OCI-M1 (cell line): Measurements from ENCODE around the gene MCM8.

Source experiments
- DNase-seq: peaks from one replicate; lab custom pipeline; 2025; lab: John Stamatoyannopoulos, UW

MCM8 gene

DNA sequence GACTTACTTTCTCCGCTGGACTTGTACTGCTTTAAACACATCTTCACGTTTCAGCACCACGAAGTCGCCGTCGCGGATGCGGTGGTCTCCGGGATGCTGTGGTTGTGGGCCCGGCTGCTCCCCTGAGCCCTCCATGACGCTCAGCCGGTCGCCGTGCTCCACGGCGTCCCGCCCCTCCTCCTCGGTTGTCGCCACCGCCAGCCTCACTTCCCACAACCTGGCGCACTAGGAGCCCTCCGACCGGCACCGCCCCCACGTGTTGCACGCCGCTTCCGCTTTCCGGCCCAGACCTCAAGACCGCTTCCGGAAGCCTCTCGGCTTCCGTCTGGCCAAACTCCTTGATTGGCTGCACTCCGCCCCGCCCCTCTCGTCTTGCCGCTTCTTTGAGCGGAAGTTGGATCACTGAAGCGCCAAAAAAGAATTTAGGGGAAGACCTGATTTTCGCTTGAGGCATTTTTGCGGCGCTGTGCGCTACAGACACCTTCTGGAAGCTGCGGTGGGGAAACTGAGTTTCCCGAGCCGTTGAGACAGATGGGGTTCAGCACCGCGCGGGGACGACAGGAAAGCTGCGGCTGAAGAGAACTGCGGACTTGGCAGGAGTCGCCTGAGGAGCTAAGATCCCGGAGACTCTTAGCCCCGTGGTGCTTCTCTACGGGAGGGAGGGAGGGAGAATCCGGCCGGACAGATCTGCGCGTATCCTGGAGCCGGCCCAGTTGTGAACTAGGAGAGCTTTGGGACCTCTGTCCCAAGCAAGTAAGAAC, at the start of gene MCM8, which contains the start of gene TRMT6:
MCM8 (plus strand) TSS at position 382 of the 761 bp plus-strand sequence. CDS start 1,364 bp downstream, outside the sequence.
TRMT6 (minus strand) TSS at position 263 of the 761 bp plus-strand sequence; CDS start at position 135, 128 bp downstream.
- DNase-seq: peak; percentile 98

DNA sequence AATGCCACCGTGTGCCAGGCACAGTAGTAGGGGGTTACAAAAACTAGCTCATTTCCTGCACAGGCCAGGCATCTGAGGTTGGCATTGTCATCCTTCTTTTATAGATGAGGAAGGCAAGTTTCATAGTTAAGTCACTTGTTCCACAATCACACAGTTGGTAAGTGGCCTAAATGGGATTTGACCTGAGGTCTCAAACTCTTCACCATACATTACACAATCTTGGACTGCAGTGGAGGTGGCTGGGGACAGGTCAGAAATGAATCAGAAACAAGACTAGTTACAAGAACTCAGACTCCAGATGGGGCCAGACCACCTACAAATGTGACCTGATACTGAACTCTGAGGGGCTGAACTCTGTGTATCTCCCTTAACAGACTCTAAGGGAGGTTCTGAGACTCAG, 49.5 kb upstream of the MCM8 start:
- no peak for DNase-seq

DNA sequence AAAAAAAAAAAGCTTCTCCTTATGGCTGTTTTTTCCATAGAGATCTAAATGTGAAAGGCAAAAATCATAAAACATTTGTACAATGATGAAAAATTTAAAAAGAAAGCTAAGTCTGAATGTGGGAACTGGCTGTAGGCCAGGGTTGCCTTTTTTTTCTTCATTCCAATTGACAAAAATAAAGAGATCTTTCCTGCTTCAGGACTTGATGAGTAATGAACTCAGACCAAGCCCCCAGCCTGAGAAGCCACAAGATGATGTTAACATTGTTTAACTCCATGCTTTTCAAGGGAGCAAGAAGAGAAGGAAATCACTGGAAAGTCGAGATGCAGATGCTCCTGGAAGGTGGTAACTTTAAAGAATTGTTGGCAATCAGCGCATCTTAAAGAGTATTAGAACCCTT, 41.5 kb upstream of the MCM8 start:
- no peak for DNase-seq

DNA sequence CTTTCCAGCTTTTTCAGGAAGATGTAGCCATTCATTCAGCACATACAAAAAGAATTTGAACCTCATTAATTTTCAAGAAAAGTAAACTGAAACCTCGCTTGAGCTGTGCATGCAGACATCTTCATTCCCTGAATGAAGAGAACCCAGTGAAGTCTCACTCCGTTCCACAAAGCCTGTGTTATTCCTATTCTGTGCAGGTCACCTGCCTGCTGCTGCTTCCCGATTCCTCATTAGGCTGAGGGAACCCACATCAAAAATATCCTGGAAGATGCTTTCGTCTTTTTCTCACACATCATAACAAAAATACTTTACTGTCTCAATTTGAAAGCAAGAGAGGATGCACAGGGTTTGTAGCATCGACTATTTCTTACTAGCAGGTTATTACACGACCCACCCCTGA, 40.3 kb upstream of the MCM8 start:
- DNase-seq: no peak

DNA sequence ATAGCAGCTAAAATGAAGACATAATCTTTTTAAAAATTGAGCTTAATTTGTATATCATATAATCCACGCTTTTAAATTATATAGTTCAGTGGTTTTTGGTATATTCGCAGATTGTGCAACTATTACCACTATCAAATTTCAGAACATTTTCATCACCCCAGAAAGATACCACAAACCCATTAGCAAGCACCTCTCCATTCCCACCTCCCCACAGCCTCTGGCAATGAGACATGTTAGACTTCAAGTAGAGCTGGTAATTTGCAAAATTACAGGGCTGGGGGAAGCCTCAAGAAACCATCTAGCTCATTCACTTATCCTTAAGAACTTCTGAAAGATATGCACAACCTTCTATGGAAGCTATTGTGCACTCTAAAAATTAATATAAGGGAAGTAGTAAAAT, 37.3 kb upstream of the MCM8 start:
- DNase-seq: no peak

DNA sequence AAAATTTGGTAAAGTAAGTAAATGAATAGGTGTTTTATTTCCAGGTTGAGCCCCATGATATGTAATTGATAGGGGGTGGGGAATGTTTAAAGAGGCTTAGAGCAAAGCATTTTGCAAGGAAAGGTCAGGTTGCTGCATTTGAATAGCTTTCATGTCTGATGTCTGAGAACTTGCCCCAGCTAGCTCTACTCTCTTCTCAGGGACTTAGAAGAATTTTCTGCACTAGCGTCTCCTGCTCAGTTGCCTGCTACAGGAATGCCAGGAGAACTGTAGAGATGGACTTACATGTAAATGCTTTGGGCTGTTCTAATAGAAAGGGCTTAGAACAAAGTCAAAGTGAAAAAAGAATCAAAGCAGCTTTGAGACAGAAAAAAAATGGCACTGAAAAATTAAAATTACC, 35.6 kb upstream of the MCM8 start:
- no peak for DNase-seq

DNA sequence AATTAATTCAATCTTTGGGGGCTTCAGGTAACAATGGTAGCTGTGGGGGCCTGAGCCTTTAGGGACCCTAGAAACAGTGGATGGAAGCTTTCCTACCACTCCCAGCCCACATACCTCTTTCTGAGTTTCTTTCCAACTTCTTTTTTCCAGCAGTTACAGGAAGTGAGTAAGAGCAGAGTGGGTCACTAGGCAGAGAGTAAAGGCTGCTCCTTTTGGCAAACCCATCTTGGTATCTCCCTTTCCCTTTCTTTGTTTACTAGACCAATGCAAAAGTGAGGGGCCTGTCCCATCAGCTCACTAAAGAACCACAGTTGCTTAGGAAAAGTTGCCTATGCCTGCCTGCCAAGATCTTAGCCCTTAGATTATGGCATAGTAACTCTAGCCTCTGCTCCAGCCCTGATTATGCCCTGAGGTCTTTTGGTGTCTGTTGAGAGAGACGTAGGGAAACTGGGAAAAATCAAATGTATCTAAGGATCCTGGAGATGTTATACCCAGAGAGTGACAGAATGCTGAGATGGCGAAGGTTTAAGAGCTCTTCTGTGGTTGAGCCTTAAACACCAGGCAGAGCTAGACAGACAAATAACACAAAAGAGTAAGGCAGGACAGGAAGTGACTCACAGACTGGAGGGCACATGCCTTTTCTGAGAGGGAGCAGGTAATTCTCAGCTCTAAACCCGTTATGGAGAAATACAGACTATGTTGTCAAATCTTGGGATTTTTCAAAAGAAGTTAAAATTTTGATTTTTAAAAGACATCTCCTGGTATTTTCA, 31.4 kb upstream of the MCM8 start:
- peak; percentile 14 for DNase-seq

DNA sequence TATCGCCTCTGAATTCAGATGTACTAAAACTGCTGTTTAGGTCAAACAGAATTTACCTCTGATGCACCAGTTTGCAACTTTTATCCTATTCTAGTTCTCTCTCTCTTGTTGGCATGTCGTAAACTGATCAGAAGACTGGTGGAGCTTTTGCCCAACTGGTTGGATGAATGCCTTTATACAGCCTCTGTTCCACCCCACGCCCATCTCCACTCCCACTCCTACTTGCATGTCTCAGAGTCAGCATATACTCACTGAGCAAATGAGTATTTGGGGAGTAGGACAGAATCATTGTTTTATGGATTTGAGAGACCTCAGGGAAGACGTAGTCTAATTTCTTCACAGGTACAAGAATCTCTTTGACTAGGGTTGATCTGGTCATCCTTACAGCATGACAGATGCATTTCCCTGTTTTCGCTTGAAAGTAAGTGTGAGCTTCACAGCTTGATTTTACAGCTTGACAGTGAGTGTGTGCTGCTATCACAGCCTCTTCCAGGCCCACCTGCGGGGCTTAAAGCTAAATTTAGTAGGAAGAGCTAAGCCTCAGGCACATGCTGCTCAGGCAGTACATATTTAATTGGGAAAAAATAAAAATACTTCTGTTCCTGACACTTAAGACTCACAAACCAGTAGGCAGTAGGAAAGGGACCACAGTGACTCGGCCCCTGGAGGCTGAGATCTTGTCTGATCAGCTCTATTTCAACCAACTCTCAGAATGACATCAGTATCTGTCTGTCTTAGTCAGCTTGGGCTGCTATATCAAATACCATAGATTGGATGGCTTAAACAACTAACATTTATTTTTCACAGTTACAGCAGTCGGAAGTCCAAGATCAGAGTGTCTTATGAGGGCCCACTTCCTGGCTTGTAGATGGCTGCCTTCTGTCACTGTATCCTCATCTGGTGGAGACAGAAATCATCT, 30.6 kb upstream of the MCM8 start:
- DNase-seq: no peak

DNA sequence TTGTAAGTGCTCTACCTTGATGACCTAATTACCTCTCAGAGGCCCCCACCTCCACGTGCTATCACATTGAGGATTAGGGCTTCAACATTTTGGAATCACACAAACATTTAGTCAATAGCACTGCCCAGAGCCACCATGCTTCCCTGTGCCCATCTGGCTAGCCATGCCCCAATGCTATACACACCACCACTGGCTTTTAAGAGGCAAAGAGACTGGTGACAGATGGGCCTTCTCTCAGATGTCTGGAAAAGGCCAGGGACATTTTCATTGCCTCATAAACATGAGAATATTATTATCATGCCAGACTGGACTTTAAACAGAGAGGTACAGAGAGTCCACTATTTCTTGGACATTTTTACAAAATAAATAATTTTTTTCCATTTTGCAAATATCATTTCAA, 29.9 kb upstream of the MCM8 start:
- no peak for DNase-seq

DNA sequence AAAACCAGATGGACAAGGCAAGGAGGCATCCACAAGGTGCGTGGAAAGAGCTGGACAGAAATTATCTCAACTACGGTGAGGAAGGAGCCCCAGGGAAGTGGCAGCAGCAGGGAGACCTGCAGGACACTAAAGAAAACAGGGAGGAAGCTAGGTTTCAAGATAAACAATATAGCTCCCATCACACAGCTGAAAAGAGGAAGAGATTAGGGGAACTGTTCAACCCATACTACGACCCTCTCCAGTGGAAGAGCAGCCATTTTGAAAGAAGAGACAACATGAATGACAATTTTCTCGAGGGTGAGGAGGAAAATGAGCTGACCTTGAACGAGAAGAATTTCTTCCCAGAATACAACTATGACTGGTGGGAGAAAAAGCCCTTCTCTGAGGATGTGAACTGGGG, 27.0 kb upstream of the MCM8 start:
- DNase-seq: peak; percentile 33

DNA sequence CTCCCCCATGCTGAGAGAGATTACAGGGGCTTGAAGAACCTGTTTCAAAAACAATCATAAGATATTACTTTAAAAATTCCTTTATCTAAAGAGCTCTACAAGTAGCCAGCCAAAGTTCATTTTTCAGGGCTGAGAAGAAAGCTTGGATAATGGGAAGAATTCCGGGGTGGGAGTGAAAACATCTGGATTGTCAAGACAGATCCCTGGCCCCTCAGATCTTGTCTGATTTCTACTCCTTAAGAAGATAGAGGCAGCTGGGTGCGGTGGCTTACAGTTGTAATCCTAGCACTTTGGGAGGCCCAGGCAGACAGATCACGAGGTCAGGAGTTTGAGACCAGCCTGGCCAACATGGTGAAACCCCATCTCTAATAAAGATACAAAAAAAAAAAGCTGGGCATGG, 24.9 kb upstream of the MCM8 start:
- no peak for DNase-seq

DNA sequence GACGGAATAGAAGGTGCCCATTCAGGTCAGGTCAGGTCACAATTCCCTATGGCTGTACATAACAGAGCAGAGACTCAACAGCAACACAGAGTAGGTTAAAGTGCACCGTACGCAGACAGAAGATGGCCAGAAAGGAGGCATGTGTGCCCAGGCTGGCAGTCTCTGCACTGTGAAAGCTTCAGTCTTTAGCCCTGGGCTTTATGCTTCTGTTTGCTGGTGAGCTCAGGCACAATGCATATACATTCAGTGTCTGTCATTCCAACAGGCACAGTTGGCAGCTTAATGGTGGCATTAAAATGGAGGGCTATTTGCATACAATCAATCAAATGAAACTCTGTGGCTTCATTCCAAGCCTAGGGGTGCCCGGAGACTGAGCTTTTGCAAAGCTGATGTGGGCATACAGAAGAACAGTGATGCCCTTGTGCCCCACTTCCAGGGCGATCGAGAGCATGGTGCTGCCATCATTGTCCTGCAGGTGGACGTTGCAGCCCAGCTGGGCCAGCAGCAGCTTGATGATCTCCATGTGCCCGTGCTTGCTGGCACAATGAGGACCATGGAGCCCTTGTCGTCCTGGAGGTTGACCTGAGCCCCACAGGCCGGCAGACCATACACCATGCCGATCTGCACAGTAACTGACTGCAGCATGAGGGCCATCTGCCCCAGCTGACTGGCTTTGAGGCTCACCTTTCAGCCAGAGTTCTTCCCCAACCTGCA, 22.5 kb upstream of the MCM8 start:
- no peak for DNase-seq

DNA sequence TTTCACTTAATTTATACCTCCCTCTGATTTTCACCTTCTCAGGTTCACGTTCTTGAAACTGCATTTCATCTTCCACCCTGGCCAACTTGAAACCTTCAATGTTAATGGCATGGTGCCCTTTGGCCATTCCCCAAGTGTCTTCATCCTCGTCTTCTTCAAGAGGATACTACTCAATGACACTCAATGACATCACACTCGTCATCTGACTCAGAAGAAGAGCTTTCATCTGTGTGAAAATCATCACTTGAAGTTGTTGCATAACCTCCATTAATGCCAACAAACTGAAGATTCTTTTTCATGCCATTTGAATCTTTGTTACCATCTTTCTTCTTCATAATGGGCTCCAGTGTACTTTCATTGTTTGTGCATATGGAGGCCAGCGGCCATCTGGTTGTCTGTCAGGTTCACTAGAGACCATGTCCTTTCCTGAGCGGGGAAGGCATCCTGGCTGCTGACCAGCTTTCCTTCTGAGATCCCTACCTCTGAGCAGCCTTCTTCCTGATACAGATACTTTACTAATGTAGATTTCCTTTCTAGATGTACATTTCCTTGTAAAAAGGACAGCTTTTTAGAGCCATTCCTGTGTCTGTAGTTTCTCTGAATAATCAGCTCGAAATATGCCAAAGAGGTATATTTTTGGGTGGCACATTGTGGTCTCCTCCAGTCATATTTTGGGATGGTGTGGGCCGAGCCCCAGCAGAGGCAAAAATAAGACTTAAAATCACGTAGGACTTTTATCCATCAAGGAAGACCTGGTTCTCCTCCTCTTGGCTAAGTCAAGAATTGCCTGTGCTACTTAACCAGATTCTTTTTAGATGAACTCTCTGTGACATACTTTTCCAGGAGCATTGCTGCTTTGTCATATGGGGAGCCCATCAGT, 21.4 kb upstream of the MCM8 start:
- no peak for DNase-seq

DNA sequence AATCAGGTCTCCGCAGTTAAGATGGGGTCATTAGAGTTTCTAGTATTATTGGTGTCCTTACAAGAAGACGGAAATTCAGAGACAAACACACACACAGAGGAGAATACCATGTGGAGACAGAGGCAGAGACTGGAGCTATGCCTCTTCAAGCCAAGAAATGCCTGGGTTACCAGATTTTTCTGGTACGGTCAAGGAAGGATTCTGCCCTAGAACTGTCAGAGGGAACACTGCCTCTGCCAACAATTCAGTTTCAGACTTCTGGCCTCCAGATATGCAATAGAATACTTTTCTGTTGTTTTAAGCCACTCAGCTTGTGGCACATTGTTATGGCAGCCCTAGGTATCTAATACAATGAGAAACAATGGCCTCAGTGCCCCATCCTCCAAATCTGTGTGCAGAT, 19.0 kb upstream of the MCM8 start:
- no peak for DNase-seq

DNA sequence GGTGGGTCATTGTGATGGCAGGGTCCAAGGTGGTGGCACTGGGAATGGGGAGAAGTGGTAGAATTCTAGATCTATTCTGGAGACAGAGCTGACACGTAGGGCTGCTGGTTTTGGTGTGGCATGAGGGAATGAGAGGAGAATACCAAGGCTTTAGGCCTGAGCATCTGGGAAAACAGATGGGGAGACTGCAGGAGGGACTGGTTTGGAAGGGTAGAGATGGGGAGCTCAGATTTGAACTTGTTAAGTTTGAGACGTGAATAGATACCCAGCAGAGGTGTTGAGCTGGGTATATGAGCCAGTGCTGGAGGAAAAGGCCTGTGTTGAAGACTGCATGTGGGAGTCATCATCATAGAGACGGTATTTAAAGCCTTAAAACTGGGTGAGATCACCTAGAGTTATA, 17.7 kb upstream of the MCM8 start:
- no peak for DNase-seq

DNA sequence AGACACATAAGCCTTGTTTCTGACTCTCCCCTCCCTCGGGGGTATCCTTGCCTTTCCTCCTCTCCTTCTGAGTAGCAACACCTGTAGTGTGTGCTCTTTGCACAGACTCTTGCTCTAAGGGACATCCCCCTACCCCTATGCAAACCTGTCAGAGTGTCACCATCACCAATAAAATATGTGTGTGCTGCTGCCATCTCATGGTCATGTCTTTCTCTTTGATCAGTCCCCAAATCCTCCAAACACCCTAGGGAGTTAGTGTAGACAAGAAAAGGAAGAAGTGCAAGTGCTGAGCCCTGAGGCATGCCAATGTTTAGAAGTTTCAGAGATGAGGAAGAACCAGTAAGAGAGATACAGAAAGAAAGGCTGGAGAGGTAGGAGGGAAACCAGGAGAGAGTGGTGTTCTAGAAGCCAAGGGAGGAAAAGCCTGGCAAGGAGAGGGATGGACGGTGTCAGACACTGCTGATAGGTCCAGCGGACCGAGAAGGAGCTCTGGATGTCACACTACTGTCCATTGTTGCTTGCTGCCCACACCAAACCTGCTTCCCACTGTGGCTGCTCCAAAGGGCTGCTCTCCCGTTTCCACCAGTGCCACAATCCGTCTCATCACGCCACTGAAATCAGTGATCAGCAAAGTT, 16.5 kb upstream of the MCM8 start:
- DNase-seq: peak; percentile 68

DNA sequence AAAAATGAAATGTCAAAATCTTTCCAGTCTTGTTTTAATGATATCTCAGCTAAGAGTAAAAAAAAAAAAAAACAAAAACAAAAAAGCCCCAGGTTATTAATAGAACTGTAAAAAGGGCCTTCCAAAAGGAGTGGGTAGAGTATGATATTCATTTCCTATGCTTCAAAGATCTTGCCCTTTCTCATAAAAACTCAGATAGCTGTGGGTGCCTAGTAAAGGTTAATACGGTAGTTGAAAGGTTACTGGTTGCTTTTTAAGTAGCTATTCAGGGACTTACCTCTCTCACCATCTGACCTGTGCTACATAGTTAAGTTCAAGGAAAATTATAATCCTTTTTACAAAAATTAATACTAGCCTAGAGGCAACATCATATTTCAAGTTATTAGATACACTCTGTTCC, 15.1 kb upstream of the MCM8 start:
- no peak for DNase-seq

DNA sequence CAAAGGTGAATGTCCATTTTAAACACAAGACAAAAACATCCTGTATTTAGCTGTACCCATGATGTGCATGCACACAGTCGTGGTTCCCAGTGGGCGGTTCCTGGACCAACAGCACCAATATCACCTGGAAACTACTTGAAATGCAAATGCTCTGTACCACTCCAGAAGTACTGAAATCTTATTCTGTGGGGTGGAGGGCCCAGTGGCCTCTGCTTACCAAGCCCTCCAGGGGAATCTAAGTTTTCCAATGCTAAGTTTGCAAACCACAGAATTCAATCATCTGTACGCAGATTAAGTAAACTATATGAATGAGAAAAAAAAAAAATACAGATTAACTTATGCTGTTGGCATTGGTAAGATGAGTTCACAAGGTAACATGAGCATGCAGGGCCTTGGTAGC, 14.2 kb upstream of the MCM8 start:
- no peak for DNase-seq

DNA sequence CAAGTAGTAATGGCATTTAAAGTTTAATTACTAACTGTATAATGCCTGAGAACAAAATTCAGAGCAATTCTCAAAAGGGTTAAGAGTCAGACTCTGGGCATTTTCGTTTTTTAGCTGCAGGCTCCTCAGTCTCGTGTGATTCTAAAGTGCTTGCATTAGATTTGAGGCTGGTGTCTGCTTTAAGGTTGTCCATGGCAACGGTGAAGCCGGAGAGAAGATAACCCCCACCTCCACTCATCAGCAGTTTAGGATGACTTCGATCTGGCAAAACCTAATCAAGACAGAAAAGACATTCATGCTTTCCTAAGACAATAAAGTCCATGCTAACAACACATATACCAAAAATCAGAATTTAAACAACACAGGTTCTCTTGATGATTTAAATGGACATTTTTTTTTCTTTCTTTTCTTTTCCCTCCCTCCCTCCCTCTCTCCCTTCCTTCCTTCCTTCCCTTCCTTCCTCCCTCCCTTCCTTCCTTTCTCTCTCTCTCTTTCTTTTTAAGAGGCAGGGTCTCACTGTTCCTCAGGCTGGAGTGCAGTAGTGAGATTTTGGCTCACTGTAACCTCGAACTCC, 11.9 kb upstream of the MCM8 start:
- DNase-seq: no peak

DNA sequence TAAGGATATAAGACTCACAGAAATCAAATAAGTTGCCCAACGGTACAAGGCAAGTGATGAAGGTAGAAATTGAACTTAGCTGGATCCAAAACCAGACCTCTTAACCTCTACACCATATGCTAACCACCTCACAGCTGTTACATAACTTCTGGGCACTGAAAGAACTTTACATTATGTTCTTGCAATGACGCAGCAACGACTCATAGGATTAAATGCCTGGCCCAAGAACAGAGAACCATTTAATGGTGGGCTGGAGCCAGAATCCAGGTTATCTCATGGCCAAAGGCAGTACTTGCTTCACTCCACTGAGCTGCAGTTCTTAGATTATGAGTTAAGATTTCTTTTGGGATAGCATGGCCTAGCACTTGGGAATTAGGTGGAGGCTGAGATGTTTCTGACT, 4.5 kb upstream of the MCM8 start:
- no peak for DNase-seq
